ENCODE results near the gene IDH3G.

GRCh38 chrX:153766871-153767673 is 27.1 kb downstream of the IDH3G start:
- TF ChIP-seq MAX (IDR thresholded peaks at IDR 0.05) = no peak
- no peak for TF ChIP-seq CTCF (IDR thresholded peaks at IDR 0.05; ENCODE audit: low read depth, low read length, missing input control)
- TF ChIP-seq YY1 (IDR thresholded peaks at IDR 0.05) = no peak
- no peak for TF ChIP-seq SP1 (IDR thresholded peaks at IDR 0.05)
- no peak for TF ChIP-seq FOXA1 (IDR thresholded peaks at IDR 0.05)
